ENCODE results near the gene RGMA. TPM values are rescaled to one million over a fixed set of nuclear protein-coding genes. Genes with fewer than 3 reads are reported as not detected.

RGMA gene
- total RNA-seq, 1 donor from 2014 or later = 5.7 TPM

DNA sequence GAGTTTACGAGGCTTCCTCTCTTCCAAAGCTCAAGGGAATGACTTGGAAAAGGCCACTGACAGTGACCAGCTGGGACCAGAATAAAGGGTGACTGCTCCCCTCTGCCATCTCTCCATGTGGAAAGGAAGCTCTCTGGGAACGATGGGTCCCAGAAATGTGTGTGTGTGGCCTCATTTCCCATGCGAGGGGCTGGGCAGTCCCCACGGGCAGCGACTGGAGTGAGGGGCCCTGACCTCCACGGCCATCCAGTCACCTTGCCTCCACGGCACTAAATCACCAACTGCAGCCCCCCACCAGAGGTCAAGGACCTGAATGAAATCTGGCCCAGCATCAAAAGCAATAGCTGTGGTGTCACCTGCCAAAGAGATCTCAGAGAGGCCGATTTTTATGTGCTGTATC is 29.6 kb downstream of the RGMA start:
- H3K9me3 Mint-ChIP-seq (ENCODE audit: unreplicated experiment) = no peaks in the 10 kb centered on the region
- peaks cover 8% of the 10 kb centered on the region for H3K4me1 Mint-ChIP-seq (ENCODE audit: unreplicated experiment)
- H3K27me3 Mint-ChIP-seq (ENCODE audit: unreplicated experiment) = no peaks in the 10 kb centered on the region
- H3K27ac Mint-ChIP-seq (ENCODE audit: unreplicated experiment) = no peak overlapping the region
- no peak overlapping the region for H3K4me3 Mint-ChIP-seq (ENCODE audit: unreplicated experiment)
- no peak for TF ChIP-seq CTCF (IDR thresholded peaks at IDR 0.05; ENCODE audit: unreplicated experiment)
- no peak for DNase-seq (ENCODE audit: low spot score)
- H3K36me3 Mint-ChIP-seq (ENCODE audit: low read depth, unreplicated experiment) = no peaks in the 10 kb centered on the region

DNA sequence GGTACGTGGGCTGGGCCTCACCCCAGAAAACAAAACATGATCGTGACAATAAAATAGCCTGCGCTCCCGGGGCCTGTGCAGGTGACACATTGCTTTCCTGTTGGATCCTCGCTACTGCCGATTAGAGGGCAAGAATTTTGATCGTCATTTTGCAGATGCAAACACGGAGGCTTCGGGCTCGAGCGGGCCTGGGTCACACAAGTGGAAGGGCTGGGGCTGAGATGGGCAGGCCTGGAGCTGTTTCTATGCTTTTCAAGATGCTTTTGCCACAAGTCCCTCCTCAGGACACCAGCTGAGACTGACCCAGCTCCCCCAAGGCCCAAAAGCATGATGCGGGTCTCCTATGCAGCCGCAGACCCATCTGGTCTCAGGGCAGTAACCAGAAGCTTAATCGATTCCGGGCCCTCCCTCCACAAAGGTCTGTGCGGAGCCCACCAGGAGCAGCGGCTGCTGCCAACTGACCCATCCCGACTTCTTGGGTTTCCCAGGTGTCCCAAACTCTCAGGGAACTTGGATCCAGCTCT is 30.0 kb downstream of the RGMA start:
- no peak overlapping the region for H3K4me3 Mint-ChIP-seq (ENCODE audit: unreplicated experiment)

GRCh38 chr15:93058128-93058527 is 30.9 kb downstream of the RGMA start:
- Mint-ChIP-seq H3K27ac (ENCODE audit: unreplicated experiment) (no peak overlapping the region), H3K9me3 (ENCODE audit: unreplicated experiment) (no peaks in the 10 kb centered on the region), H3K36me3 (ENCODE audit: low read depth, unreplicated experiment) (no peaks in the 10 kb centered on the region), H3K27me3 (ENCODE audit: unreplicated experiment) (peaks cover 1% of the 10 kb centered on the region), H3K4me3 (ENCODE audit: unreplicated experiment) (no peak overlapping the region), H3K4me1 (ENCODE audit: unreplicated experiment) (peaks cover 8% of the 10 kb centered on the region)
- DNase-seq (ENCODE audit: low spot score) = no peak
- no peak for TF ChIP-seq CTCF (IDR thresholded peaks at IDR 0.05; ENCODE audit: unreplicated experiment)

More for the DNA sequence above, 30.0 kb downstream of the RGMA start:
- H3K27ac Mint-ChIP-seq (ENCODE audit: unreplicated experiment) = no peak overlapping the region
- H3K4me1 Mint-ChIP-seq (ENCODE audit: unreplicated experiment) = peaks cover 8% of the 10 kb centered on the region
- no peaks in the 10 kb centered on the region for H3K36me3 Mint-ChIP-seq (ENCODE audit: low read depth, unreplicated experiment)
- DNase-seq (ENCODE audit: low spot score) = no peak
- H3K9me3 Mint-ChIP-seq (ENCODE audit: unreplicated experiment) = no peaks in the 10 kb centered on the region
- no peak for TF ChIP-seq CTCF (IDR thresholded peaks at IDR 0.05; ENCODE audit: unreplicated experiment)
- H3K27me3 Mint-ChIP-seq (ENCODE audit: unreplicated experiment) = no peaks in the 10 kb centered on the region

DNA sequence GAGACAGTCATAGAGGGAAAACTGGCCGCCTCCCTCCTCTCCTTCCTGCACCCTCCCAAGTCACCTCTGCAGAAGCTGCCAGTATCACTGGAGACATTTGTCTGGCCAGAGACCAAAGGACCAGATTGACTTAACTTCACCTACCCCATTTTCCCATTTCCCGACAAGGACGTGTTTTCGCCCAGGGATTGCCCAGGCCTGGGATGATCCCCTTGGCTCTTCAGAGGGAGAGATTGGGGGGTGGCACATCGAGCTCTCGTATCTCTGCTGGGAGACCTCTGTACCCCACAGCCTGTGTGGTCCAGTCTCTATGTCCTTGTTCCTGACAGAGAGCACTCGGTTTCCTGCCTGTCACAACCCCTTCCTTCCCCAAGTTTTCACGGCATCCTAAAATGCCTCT is 31.4 kb downstream of the RGMA start:
- H3K36me3 Mint-ChIP-seq (ENCODE audit: low read depth, unreplicated experiment) = no peaks in the 10 kb centered on the region
- H3K27ac Mint-ChIP-seq (ENCODE audit: unreplicated experiment) = no peak overlapping the region
- no peak for DNase-seq (ENCODE audit: low spot score)
- H3K27me3 Mint-ChIP-seq (ENCODE audit: unreplicated experiment) = peaks cover 4% of the 10 kb centered on the region
- H3K9me3 Mint-ChIP-seq (ENCODE audit: unreplicated experiment) = no peaks in the 10 kb centered on the region
- no peak overlapping the region for H3K4me3 Mint-ChIP-seq (ENCODE audit: unreplicated experiment)
- no peak for TF ChIP-seq CTCF (IDR thresholded peaks at IDR 0.05; ENCODE audit: unreplicated experiment)
- peaks cover 6% of the 10 kb centered on the region for H3K4me1 Mint-ChIP-seq (ENCODE audit: unreplicated experiment)

DNA sequence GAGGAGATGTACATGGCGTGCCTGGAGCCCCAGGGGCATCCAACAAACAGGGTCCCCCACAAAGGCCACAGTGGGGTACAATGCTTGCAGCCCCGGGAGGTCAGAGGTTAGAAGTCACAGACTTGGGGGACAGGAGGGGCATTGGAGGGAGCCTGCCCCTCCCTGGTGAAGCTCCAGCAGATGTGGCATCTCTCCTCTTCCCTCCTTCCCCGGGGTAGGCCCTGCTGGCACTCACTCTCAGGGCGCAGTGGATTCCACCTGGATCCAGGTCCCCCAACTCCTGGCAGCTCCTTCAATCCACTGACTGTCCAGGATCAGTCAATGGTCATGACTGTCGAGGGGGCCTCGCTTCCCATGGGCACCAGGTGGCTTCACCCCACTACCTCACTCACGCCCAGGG is 32.2 kb downstream of the RGMA start:
- Mint-ChIP-seq H3K9me3 (ENCODE audit: unreplicated experiment) (no peaks in the 10 kb centered on the region), H3K27ac (ENCODE audit: unreplicated experiment) (no peak overlapping the region), H3K4me3 (ENCODE audit: unreplicated experiment) (no peak overlapping the region), H3K36me3 (ENCODE audit: low read depth, unreplicated experiment) (no peaks in the 10 kb centered on the region), H3K4me1 (ENCODE audit: unreplicated experiment) (peaks cover 6% of the 10 kb centered on the region), H3K27me3 (ENCODE audit: unreplicated experiment) (peaks cover 4% of the 10 kb centered on the region)
- DNase-seq (ENCODE audit: low spot score) = no peak
- TF ChIP-seq CTCF (IDR thresholded peaks at IDR 0.05; ENCODE audit: unreplicated experiment) = no peak
